GM23338 (cell line): ENCODE data around the gene ALOX15B. TPM values are rescaled to one million over a fixed set of nuclear protein-coding genes. Genes with fewer than 3 reads are reported as not detected.

ENCODE experiments used
- ATAC-seq: fragments of 200-7000 bp; cut with Tn5 transposase; 3 replicates; pipeline ENCODE4 v1.9.1; 2020
- DNase-seq: peaks from one replicate; pipeline ENCODE4 v3.0.0-alpha.2; 2015; ENCODE audit warnings: low spot score
- H2AFZ ChIP-seq: fragments of 200-600 bp; sonication (generic); 2 replicates; pipeline ENCODE4 v1.8.0; 2016; ENCODE audit warnings: antibody characterized with exemption, mild to moderate bottlenecking, moderate library complexity
- H3F3A ChIP-seq: fragments of 200-600 bp; sonication (generic); replicated peaks from 2 replicates; pipeline ENCODE4 v1.8.0; 2017; ENCODE audit warnings: antibody characterized with exemption, mixed run types, low read depth
- H3K27ac ChIP-seq: fragments of 200-600 bp; sonication (generic); 2 replicates; pipeline ENCODE4 v1.6.1; 2016; ENCODE audit warnings: low read depth
- H3K27me3 ChIP-seq: fragments of 200-600 bp; sonication (generic); 2 replicates; pipeline ENCODE4 v1.8.0; 2016; ENCODE audit warnings: mild to moderate bottlenecking, mixed run types, moderate library complexity; ENCODE audit not compliant: insufficient read depth
- H3K36me3 ChIP-seq: fragments of 200-600 bp; sonication (generic); 2 replicates; pipeline ENCODE4 v1.8.0; 2016; ENCODE audit warnings: mild to moderate bottlenecking; ENCODE audit not compliant: insufficient read depth
- H3K4me1 ChIP-seq: fragments of 200-600 bp; sonication (generic); 2 replicates; pipeline ENCODE4 v1.8.0; 2016; ENCODE audit warnings: mild to moderate bottlenecking, moderate library complexity; ENCODE audit not compliant: insufficient read depth
- H3K4me2 ChIP-seq: fragments of 200-600 bp; sonication (generic); 2 replicates; pipeline ENCODE4 v1.7.1; 2017; ENCODE audit warnings: mixed run types
- H3K4me3 ChIP-seq: fragments of 200-600 bp; sonication (generic); 2 replicates; pipeline ENCODE4 v1.6.1; 2016; ENCODE audit warnings: mixed run types
- H3K79me2 ChIP-seq: fragments of 200-600 bp; sonication (generic); replicated peaks from 2 replicates; pipeline ENCODE4 v1.8.0; 2017; ENCODE audit warnings: mild to moderate bottlenecking; ENCODE audit not compliant: insufficient read depth
- H3K9me2 ChIP-seq: fragments of 200-600 bp; sonication (generic); 2 replicates; pipeline ENCODE4 v1.8.0; 2017; ENCODE audit not compliant: insufficient read depth
- H4K20me1 ChIP-seq: fragments of 200-600 bp; sonication (generic); replicated peaks from 2 replicates; pipeline ENCODE4 v1.8.0; 2017; ENCODE audit warnings: mild to moderate bottlenecking; ENCODE audit not compliant: insufficient read depth
- H3K27ac Mint-ChIP-seq: 2 replicates; pipeline ENCODE4 v1.8.0; 2020; ENCODE audit warnings: inconsistent platforms, mild to moderate bottlenecking, moderate library complexity, mixed read lengths
- H3K27me3 Mint-ChIP-seq: 3 replicates; pipeline ENCODE4 v1.8.0; 2022; ENCODE audit warnings: low read depth, mild to moderate bottlenecking, moderate library complexity, mixed read lengths, inconsistent platforms; ENCODE audit not compliant: insufficient read depth, poor library complexity
- H3K36me3 Mint-ChIP-seq: 3 replicates; pipeline ENCODE4 v1.8.0; 2021; ENCODE audit warnings: low read depth, mild to moderate bottlenecking, inconsistent platforms, moderate library complexity, mixed read lengths
- H3K4me1 Mint-ChIP-seq: 3 replicates; pipeline ENCODE4 v1.8.0; 2020; ENCODE audit warnings: mild to moderate bottlenecking, inconsistent platforms, mixed read lengths
- H3K4me3 Mint-ChIP-seq: 3 replicates; pipeline ENCODE4 v1.8.0; 2021; ENCODE audit warnings: moderate library complexity, mild to moderate bottlenecking, inconsistent platforms, mixed read lengths
- H3K9me3 Mint-ChIP-seq: 3 replicates; pipeline ENCODE4 v1.8.0; 2020; ENCODE audit warnings: moderate library complexity, mild to moderate bottlenecking, inconsistent platforms, mixed read lengths
- CREB1 ChIP-seq: fragments of 250-450 bp; sonication (Bioruptor Pico); IDR thresholded peaks from 2 replicates; pipeline ENCODE4 v1.5.0; 2020; ENCODE audit warnings: low read depth, mild to moderate bottlenecking, moderate library complexity
- CTCF ChIP-seq, 2 experiments: fragments of 200-600 bp in 1 of 2; sonication (generic) in 1 of 2; conservative IDR thresholded peaks; 2 replicates each; pipeline versions ENCODE4 v1.5.1 to v1.6.1; 2016 to 2017; ENCODE audit warnings: antibody characterized with exemption in 2 of 2, low read depth in 2 of 2, mild to moderate bottlenecking in 2 of 2, moderate library complexity in 1 of 2
- ZNF331 ChIP-seq: fragments of 250-450 bp; sonication (Bioruptor Pico); IDR thresholded peaks from 2 replicates; pipeline ENCODE4 v1.5.0; 2020; ENCODE audit warnings: low read depth, mild to moderate bottlenecking, moderate library complexity
- ZNF462 ChIP-seq: fragments of 250-450 bp; sonication (Bioruptor Pico); IDR thresholded peaks from 2 replicates; pipeline ENCODE4 v1.5.0; 2020; ENCODE audit warnings: mild to moderate bottlenecking, moderate library complexity
- polyA plus RNA-seq: library from polyadenylated mRNA; unstranded; fragments of >200 nt; fragmentation: Nextera tagmentation; extraction: Ambion mirVana; gene quantifications from 2 replicates; pipeline ENCODE4 v1.2.1, GENCODE V29; 2016
- total RNA-seq: library from RNA; depleted of rRNA; stranded (reverse); fragments of >200 nt; shearing (Covaris generic); gene quantifications from 2 replicates; pipeline ENCODE4 v1.2.3, GENCODE V29; 2014

Gene ALOX15B
- total and polyA plus RNA-seq, 2 experiments from 2014 or later = 0.42 to 0.45 TPM

- no peaks in the 10 kb centered on the region for H3F3A ChIP-seq
- ATAC-seq = peak; percentile 86
These were observed 22.0 kb upstream of the ALOX15B start for GRCh38 chr17:8016632-8017424.

More at GRCh38 chr17:8016632-8017424, 22.0 kb upstream of the ALOX15B start:
- peaks cover 5% of the 10 kb centered on the region; the same call in 1 of the 3 replicates for H3K4me1 Mint-ChIP-seq
- DNase-seq = peak; percentile 92
- H3K27me3 ChIP-seq = peaks cover 41% of the 10 kb centered on the region
- peaks cover 30% of the 10 kb centered on the region for H3K27me3 Mint-ChIP-seq
- H2AFZ ChIP-seq = peak overlapping the region; percentile 100
- H3K9me2 ChIP-seq = no peaks in the 10 kb centered on the region
- no peaks in the 10 kb centered on the region for H3K9me3 Mint-ChIP-seq
- H3K4me2 ChIP-seq = peak overlapping the region; percentile 97
- H3K27ac Mint-ChIP-seq = no peak overlapping the region
- H4K20me1 ChIP-seq = no peaks in the 10 kb centered on the region
- no peaks in the 10 kb centered on the region for H3K36me3 ChIP-seq
- H3K4me3 ChIP-seq = peak overlapping the region; percentile 80
- H3K4me3 Mint-ChIP-seq = peak overlapping the region; percentile 80
- H3K36me3 Mint-ChIP-seq = no peaks in the 10 kb centered on the region
- H3K79me2 ChIP-seq = no peaks in the 10 kb centered on the region
- TF ChIP-seq CREB1 (peak; percentile 6; the same call in 1 of the 2 replicates), CTCF (conservative IDR thresholded peaks at IDR 0.05; ENCODE audit: low read depth in 2 of 2) (peak; percentile 88 to 89), ZNF462 (CRISPR knock-in tag) (no peak), ZNF331 (CRISPR knock-in tag) (no peak)
- H3K27ac ChIP-seq = no peak overlapping the region
- no peaks in the 10 kb centered on the region for H3K4me1 ChIP-seq
